ES-I3 (cell line): ENCODE measurements around the gene KTN1.

Experiments
- H3K36me3 ChIP-seq: 2 replicates; pipeline ENCODE4 v1.6.1; 2013; ENCODE audit warnings: mild to moderate bottlenecking, low read length, control low read depth, moderate library complexity; ENCODE audit not compliant: insufficient read depth
- H3K4me1 ChIP-seq: 2 replicates; pipeline ENCODE4 v1.6.1; 2013; ENCODE audit warnings: mild to moderate bottlenecking, control low read depth, low read length; ENCODE audit not compliant: insufficient read depth
- H3K9ac ChIP-seq: 2 replicates; pipeline ENCODE4 v1.6.1; 2013; ENCODE audit warnings: low read depth, mild to moderate bottlenecking, low read length, moderate library complexity
- H3K9me3 ChIP-seq: 2 replicates; pipeline ENCODE4 v1.6.1; 2013; ENCODE audit warnings: mild to moderate bottlenecking, low read length, moderate library complexity; ENCODE audit not compliant: control insufficient read depth, insufficient read depth

Gene KTN1

DNA sequence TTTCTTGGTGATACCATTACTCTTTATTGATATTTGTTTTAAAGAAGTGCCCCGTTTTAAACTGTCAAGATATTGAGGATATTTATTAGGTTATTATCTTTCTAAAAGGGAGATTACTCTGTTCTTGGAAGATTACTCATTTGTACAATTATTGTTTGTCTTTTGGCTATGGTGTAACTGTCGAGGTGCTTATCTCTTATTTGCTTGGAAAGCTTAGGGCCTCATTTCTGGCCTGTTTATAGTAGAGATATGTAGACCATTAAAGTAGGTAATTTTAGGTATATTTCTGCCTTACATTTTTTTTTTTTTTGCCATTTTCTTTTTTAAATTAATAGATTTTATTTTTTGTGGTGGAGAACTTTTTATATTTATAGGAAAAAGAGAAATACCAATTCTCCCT, 74.2 kb downstream of the KTN1 start:
- H3K4me1 ChIP-seq = no peaks in the 10 kb centered on the region
- peaks cover 5% of the 10 kb centered on the region; the same call in 1 of the 2 replicates for H3K36me3 ChIP-seq
- no peaks in the 10 kb centered on the region for H3K9me3 ChIP-seq
- no peak overlapping the region for H3K9ac ChIP-seq

DNA sequence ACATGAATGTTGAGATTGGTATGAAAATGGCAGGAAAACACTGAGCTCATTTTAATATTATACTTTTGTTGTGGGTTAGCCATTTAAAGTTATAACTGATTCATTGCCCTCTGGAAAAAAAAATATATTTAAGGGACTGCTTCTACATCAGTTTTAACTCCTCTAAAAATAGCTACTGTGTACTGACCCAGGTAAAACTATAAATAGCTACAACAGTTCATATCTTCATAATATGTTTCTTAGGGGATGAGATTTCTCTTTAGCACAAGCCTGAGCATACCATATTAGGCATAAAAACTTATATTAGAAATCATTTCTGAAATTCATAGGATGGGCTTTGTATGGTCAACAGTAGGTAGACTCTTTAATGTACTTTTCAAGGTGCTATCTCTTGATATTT, 81.0 kb downstream of the KTN1 start:
- H3K9ac ChIP-seq = no peak overlapping the region
- no peaks in the 10 kb centered on the region for H3K9me3 ChIP-seq
- peaks cover 5% of the 10 kb centered on the region for H3K36me3 ChIP-seq
- no peaks in the 10 kb centered on the region for H3K4me1 ChIP-seq

DNA sequence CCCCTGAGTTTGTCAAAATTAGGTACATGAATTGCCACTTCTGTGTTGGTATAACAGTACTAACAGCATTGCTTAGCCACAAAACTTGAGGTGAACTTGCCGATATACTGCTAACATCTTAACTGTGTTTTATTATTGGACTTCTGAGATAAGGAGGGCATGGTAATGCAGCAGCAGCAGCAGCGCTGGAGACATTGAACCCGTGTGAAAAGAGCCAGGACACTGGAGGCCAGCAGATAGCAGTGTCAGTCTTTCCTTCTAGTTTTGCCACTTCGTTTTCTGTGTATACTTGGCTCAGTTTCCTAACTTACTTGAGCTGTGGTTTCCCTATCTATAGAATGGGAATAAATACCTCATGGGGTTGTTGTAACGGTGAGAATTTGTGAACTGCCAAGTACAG, 82.7 kb downstream of the KTN1 start:
- H3K9me3 ChIP-seq = no peaks in the 10 kb centered on the region
- no peak overlapping the region for H3K9ac ChIP-seq
- H3K36me3 ChIP-seq = peaks cover 5% of the 10 kb centered on the region
- no peaks in the 10 kb centered on the region for H3K4me1 ChIP-seq

DNA sequence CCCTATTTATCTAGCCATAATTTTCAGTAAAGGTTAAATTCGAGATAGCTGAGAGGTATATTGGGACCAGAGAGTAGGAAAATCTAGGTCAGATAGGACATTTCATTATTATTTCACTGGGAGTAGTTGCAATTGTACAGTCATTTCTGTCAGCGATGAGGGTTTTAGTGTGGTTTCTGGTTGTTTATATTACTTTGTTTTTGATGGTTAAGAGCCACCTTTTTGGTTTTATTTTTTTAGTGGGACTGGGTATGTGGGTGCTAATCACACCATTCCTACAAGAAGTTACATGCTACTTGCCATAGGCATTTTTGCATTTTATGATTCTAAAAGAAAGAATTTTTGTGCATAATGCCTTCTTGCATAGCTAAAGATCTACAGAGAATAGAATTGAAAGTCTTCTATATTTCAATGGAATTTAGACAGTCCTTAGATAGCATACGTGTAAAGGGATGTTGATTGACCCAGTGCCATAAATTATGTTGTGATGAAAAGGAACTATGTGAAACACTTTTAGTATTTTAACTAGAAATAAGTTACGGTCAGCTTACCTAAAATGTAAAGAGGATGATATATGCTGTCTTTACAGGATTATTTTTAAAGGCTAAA, 85.2 kb downstream of the KTN1 start:
- no peaks in the 10 kb centered on the region for H3K9me3 ChIP-seq
- H3K36me3 ChIP-seq = peaks cover 5% of the 10 kb centered on the region
- H3K9ac ChIP-seq = no peak overlapping the region
- no peaks in the 10 kb centered on the region for H3K4me1 ChIP-seq

DNA sequence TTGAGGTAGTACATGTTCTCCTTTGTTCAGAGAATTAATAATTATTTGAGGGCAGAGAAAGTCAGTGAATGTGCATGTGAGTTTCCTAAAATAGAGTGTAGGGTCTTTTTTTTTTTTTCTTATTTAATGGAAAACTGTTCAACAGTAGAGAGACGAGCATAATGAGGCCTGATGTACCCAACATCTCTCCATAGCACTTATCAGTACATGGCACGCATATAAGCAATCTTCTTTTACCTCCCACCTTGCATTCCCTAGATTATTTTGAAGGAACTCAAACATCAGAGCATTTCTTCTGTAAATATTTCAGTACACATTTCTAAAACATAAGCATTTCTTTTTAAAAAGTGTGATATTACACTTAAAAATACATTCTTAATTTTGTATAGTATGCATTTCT, 87.8 kb downstream of the KTN1 start:
- H3K36me3 ChIP-seq = peaks cover 6% of the 10 kb centered on the region
- no peak overlapping the region for H3K9ac ChIP-seq
- H3K4me1 ChIP-seq = no peaks in the 10 kb centered on the region
- no peaks in the 10 kb centered on the region for H3K9me3 ChIP-seq

DNA sequence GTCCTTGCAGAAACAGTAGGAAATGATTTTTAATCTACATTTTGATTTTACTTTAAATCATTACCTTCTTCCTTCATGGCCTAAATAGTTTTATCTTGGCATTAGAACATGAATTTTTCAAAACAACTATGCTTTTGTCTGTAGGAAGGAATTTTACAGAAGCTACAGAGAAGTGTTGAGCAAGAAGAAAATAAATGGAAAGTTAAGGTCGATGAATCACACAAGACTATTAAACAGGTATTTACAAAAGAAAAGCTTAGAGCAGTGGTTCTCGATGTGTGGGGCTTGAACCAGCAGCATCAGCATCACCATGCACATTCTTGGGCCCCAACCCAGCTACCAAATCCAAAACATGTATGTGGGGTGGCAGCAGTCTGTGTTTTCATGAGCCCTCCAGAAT, 91.6 kb downstream of the KTN1 start:
- H3K36me3 ChIP-seq = peaks cover 15% of the 10 kb centered on the region; the same call in 1 of the 2 replicates
- no peak overlapping the region for H3K9ac ChIP-seq
- no peaks in the 10 kb centered on the region for H3K4me1 ChIP-seq
- H3K9me3 ChIP-seq = no peaks in the 10 kb centered on the region

DNA sequence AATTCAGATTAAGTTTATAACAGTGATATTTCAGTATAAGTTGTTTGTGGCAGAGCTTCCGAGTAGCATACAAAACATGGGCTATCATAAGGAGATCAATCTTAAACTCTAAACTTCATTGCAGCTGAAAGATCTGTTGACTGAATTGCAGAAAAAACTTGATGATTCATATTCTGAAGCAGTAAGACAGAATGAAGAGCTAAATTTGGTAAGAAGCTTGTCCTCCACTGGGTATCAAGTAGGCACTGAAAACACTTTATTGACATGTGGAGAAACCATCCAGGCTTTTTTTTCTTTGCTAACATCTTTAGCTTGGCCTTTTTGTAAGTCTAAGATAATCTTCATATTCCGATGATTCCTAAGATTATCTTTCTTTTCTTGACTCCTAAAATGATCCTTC, 93.0 kb downstream of the KTN1 start:
- peaks cover 15% of the 10 kb centered on the region; the same call in 1 of the 2 replicates for H3K36me3 ChIP-seq

DNA sequence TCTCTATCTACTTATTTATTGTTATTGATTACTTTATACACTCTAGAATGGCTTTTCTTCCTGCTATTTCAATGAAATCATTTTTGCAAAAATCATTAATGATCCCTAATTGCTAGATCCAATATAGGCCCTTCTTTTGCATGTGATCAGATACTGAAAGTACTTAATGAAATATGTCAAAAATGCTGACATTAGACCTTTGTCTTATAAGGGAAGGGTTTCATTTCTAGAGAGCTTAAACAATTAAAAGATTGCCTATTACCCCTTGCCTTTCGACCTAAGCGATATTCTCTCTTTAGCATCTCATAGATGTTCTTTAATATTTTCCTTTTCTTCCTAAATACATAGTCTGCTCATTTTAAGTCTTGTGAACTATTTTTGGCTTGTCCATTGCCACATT, 101.1 kb downstream of the KTN1 start:
- H3K9ac ChIP-seq = no peak overlapping the region
- no peaks in the 10 kb centered on the region for H3K9me3 ChIP-seq
- H3K4me1 ChIP-seq = no peaks in the 10 kb centered on the region
- peaks cover 14% of the 10 kb centered on the region for H3K36me3 ChIP-seq

More for the DNA sequence above, 93.0 kb downstream of the KTN1 start:
- Histone ChIP-seq H3K4me1 (no peaks in the 10 kb centered on the region), H3K9ac (no peak overlapping the region), H3K9me3 (no peaks in the 10 kb centered on the region)

DNA sequence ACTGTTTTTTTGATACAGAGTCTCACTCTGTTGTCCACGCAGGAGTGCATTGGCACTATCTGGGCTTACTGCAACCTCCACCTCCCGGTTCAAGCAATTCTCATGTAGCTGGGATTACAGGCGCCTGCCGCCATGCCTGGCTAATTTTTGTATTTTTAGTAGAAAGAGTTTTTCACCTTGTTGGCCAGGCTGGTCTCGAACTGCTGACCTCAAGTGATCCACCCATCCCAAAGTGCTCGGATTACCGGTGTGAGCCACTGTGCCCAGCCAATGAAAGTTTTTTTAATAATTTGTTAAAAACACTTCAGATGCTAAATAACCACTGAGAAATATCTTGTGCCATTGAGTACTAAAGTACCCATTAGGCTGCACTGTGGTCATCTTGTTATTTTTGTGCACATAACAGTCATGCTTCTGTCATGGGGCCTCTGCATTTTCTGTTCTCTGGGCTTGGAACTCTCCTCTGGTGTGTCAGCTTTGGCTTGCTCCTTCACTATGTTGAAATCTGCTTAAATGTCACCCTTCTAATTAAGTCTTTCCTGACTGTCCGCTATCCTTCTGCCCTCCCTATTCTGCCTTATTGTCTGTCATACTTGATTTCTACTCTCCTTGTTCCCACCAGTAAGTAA, 105.1 kb downstream of the KTN1 start:
- Histone ChIP-seq H3K9ac (no peak overlapping the region), H3K4me1 (0 out of 2 replicates have a peak, but pooled peaks cover 2% of the 10 kb centered on the region), H3K36me3 (peaks cover 9% of the 10 kb centered on the region), H3K9me3 (no peaks in the 10 kb centered on the region)

DNA sequence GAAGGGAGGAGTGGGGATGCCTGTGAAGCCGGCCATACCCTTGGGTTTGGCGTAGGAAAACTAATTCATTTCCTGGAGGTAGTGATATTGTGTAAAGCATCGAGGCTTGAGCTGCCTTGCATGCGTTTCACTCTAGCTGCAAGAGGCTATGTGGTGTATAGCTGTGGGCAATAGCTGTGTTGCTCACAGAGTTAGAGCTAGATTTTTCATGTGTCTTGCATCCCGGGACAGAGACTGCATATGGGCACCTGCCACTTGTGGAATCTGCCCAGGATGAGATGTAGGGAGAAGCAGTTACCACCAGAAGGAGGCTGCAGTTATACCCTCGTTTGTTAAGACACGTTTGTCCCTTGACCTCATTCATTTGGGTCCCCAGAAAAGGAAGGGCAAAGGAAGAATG, 106.7 kb downstream of the KTN1 start:
- Histone ChIP-seq H3K4me1 (peaks cover 12% of the 10 kb centered on the region), H3K36me3 (peaks cover 3% of the 10 kb centered on the region; the same call in 1 of the 2 replicates), H3K9ac (no peak overlapping the region), H3K9me3 (no peaks in the 10 kb centered on the region)

DNA sequence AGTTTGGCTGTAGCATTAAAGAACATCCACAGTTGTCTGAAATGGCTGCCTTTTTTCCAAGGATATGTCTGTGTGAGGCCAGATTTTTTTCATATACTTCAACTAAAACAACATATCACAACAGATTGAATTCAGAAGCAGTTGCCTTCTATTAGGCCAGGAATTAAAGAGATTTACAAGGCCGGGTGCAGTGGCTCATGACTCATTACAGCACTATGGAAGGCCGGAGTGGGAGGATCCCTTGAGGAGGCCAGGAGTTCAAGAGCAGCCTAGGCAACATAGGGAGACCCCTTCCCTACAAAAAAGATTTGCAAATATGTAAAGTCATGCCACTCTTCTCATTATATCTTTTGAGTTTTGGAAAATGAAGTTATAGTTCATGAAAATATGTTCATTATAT, 108.6 kb downstream of the KTN1 start:
- no peaks in the 10 kb centered on the region for H3K36me3 ChIP-seq
- peaks cover 12% of the 10 kb centered on the region for H3K4me1 ChIP-seq
- H3K9me3 ChIP-seq = no peaks in the 10 kb centered on the region
- no peak overlapping the region for H3K9ac ChIP-seq

DNA sequence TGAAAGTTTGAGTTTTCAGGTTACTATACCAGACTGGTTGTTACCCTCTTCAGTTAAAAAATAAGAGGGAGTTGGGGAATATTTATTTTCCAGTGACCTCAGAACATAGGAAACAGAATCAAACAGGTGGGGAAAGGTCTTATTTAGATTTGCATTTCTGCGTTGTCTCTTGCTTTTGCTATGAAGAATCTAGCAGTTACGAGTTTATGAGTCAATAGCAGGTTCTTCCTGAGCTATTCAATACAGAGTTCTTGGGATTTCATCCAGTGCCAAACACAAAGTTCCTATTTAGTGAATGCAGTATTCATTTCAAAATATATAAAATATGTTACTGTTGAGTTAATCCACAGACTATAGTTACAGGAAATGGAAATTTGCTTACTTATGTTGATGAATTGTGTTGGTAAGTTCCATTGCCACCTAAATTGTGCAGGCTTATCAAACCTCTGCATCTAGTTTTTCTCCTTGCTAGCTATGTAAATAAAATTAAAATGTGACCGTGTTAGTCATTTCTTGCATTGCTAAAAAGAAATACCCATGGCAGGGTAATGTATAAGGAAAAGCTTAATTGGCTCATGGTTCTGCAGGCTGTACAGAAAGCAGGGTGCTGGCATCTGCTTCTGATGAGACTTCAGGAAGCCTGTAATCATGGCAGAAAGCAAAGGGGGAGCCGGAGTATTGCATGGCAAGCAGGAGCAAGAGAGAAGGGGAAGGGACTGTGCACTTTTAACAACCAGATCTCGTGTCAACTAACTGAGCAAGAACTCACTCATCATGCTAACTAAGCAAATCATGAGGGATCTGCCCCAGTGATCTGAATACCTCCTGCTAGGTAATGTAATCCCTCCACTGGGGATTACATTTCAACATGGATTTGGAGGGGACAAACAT, 110.2 kb downstream of the KTN1 start:
- Histone ChIP-seq H3K9me3 (no peaks in the 10 kb centered on the region), H3K36me3 (no peaks in the 10 kb centered on the region), H3K4me1 (peaks cover 12% of the 10 kb centered on the region), H3K9ac (no peak overlapping the region)

DNA sequence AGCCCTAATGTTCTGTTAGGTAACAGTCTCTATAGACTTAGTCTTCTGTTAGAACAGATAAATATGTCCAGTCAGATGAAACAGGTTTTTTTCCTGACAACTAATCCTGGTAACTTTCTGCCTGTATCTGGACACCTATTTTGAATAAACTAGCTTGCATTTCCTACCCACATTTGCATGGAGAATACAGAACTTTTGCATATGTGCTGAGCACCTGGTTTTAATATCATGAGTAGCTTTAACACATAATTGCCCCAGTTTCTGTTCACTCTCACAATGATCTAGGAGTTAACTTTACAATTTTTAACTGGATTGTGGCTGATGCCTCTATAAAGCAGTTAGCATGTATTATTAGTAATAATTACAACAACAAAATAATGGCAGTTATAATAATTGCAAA, 111.7 kb downstream of the KTN1 start:
- Histone ChIP-seq H3K9ac (no peak overlapping the region), H3K9me3 (no peaks in the 10 kb centered on the region), H3K4me1 (peaks cover 12% of the 10 kb centered on the region), H3K36me3 (no peaks in the 10 kb centered on the region)

DNA sequence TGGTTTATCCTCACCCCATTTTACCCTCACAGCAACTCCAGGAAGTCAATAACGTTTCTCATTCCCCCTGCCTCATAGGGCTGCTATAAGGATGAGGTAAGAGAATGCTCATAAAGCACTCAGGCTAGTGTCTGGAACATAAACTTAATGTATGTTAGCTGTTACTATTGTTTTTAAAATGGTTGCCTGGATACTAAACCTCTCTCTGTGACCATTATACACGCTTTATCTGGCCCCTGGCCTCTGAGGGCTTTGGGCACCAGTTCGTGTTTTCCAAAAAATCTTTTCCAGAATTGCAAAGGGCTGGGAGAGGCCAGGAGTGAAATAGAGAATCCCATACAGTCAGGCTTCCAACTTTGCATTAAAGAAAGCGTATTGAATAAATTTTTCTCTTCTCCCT, 113.9 kb downstream of the KTN1 start:
- H3K9ac ChIP-seq = no peak overlapping the region
- no peaks in the 10 kb centered on the region for H3K36me3 ChIP-seq
- no peaks in the 10 kb centered on the region for H3K9me3 ChIP-seq
- H3K4me1 ChIP-seq = peaks cover 30% of the 10 kb centered on the region
